Liver (tissue), 9 donors: ENCODE data around the gene KISS1. TPM values are rescaled to one million over a fixed set of nuclear protein-coding genes. Genes with fewer than 3 reads are reported as not detected.

ENCODE experiments used
- DNase-seq: peaks from one replicate; pipeline ENCODE4 v3.0.0-alpha.2; 2017; ENCODE audit warnings: low spot score
- H3K27ac ChIP-seq, 2 donors: one replicate each; pipeline ENCODE4 v1.7.0; 2013; ENCODE audit warnings: inconsistent platforms in 2 of 2, low read length in 2 of 2, control low read depth in 1 of 2, low read depth in 1 of 2, mild to moderate bottlenecking in 1 of 2
- H3K27me3 ChIP-seq, 4 donors: one replicate each; pipeline versions ENCODE4 v1.6.1 to v1.7.0; 2013; ENCODE audit warnings: low read length in 3 of 4, inconsistent platforms in 1 of 4, mild to moderate bottlenecking in 1 of 4, moderate library complexity in 1 of 4; ENCODE audit not compliant: control insufficient read depth in 4 of 4, insufficient read depth in 4 of 4
- H3K36me3 ChIP-seq, 4 donors: one replicate each; pipeline versions ENCODE4 v1.6.1 to v1.7.0; 2013; ENCODE audit warnings: low read length in 3 of 4, mild to moderate bottlenecking in 3 of 4, low read depth in 1 of 4, moderate library complexity in 1 of 4; ENCODE audit not compliant: control insufficient read depth in 4 of 4, insufficient read depth in 3 of 4
- H3K4me1 ChIP-seq, 4 donors: one replicate each; pipeline versions ENCODE4 v1.6.1 to v1.7.0; 2013; ENCODE audit warnings: low read length in 3 of 4, mild to moderate bottlenecking in 3 of 4, moderate library complexity in 1 of 4; ENCODE audit not compliant: control insufficient read depth in 4 of 4, insufficient read depth in 4 of 4
- H3K4me3 ChIP-seq, 3 donors: one replicate each; pipeline versions ENCODE4 v1.6.1 to v1.7.0; 2013; ENCODE audit warnings: low read length in 3 of 3, control low read depth in 1 of 3, low read depth in 1 of 3, mild to moderate bottlenecking in 1 of 3
- H3K9ac ChIP-seq, 2 donors: one replicate each; pipeline ENCODE4 v1.7.0; 2013; ENCODE audit warnings: low read length in 2 of 2, mild to moderate bottlenecking in 2 of 2, moderate library complexity in 2 of 2, control low read depth in 1 of 2, low read depth in 1 of 2
- H3K9me3 ChIP-seq, 4 donors: one replicate each; pipeline versions ENCODE4 v1.6.1 to v1.7.0; 2013; ENCODE audit warnings: low read length in 3 of 4; ENCODE audit not compliant: control insufficient read depth in 4 of 4
- FOXA1 ChIP-seq: IDR thresholded peaks from 2 replicates; pipeline ENCODE4 v1.6.1; 2016; ENCODE audit warnings: antibody characterized with exemption
- FOXA2 ChIP-seq: IDR thresholded peaks from 2 replicates; pipeline ENCODE4 v1.6.1; 2016; ENCODE audit warnings: antibody characterized with exemption
- HNF4A ChIP-seq, 2 donors: conservative IDR thresholded peaks; 2 replicates each; pipeline ENCODE4 v1.6.1; 2016; ENCODE audit warnings: antibody characterized with exemption in 2 of 2, mild to moderate bottlenecking in 2 of 2
- HNF4G ChIP-seq: IDR thresholded peaks from 2 replicates; pipeline ENCODE4 v1.6.1; 2016; ENCODE audit warnings: antibody characterized with exemption
- JUND ChIP-seq, 2 donors: IDR thresholded peaks; 2 replicates each; pipeline ENCODE4 v1.6.1; 2016; ENCODE audit warnings: antibody characterized with exemption in 2 of 2
- NR2F2 ChIP-seq: IDR thresholded peaks from 2 replicates; pipeline ENCODE4 v1.6.1; 2016; ENCODE audit warnings: antibody characterized with exemption
- SP1 ChIP-seq: IDR thresholded peaks from 2 replicates; pipeline ENCODE4 v1.6.1; 2018; ENCODE audit warnings: antibody characterized with exemption, mild to moderate bottlenecking
- TAF1 ChIP-seq: conservative IDR thresholded peaks from 2 replicates; pipeline ENCODE4 v1.6.1; 2016; ENCODE audit warnings: antibody characterized with exemption, mild to moderate bottlenecking
- YY1 ChIP-seq: IDR thresholded peaks from 2 replicates; pipeline ENCODE4 v1.6.1; 2016; ENCODE audit warnings: antibody characterized with exemption, mild to moderate bottlenecking
- WGBS: extraction: QIAGEN DNeasy Blood & Tissue Kit; methylation state at CpG from one replicate; pipeline ENCODE4 v1.1.7; 2013; 5-methylcytosine and 5-hydroxymethylcytosine counted together
- polyA plus RNA-seq, 2 donors: library from polyadenylated mRNA; stranded (reverse) in 1 of 2; unstranded in 1 of 2; fragments of 200-250 nt in 1 of 2; fragments of >200 nt in 1 of 2; fragmentation: Nextera tagmentation in 1 of 2; extraction: Ambion mirVana in 1 of 2; gene quantifications; one replicate each; pipeline versions ENCODE4 v1.2.1 to v1.2.3, GENCODE V29; 2013 to 2015
- total RNA-seq, 2 donors: library from RNA; depleted of rRNA; stranded (reverse); fragments of >200 nt; gene quantifications; one replicate each; pipeline ENCODE4 v1.2.3, GENCODE V29; 2014
- TF ChIP-seq, protein P1 (sequence below): fragments of 150-350 bp; IDR thresholded peaks from 2 replicates; pipeline ENCODE4 v1.5.1; 2017; ENCODE audit warnings: improper control_type of control experiment, low read depth, low read length; ENCODE audit not compliant: missing input control
- TF ChIP-seq, protein P2 (sequence below): IDR thresholded peaks from 2 replicates; pipeline ENCODE4 v1.6.1; 2016; ENCODE audit warnings: antibody characterized with exemption
- TF ChIP-seq, protein P3 (sequence below): IDR thresholded peaks from 2 replicates; pipeline ENCODE4 v1.6.1; 2016; ENCODE audit warnings: antibody characterized with exemption
- TF ChIP-seq, protein P4 (sequence below): IDR thresholded peaks from 2 replicates; pipeline ENCODE4 v1.6.1; 2016; ENCODE audit warnings: antibody characterized with exemption, mild to moderate bottlenecking
- donor health status: healthy.
- donor health status: healthy.
- donor health status: healthy.
- donor health status: healthy.
- donor health status: healthy.

KISS1 gene
- total and polyA plus RNA-seq, 4 donors = 0.50 to 1.4 TPM; not detected in 2

DNA sequence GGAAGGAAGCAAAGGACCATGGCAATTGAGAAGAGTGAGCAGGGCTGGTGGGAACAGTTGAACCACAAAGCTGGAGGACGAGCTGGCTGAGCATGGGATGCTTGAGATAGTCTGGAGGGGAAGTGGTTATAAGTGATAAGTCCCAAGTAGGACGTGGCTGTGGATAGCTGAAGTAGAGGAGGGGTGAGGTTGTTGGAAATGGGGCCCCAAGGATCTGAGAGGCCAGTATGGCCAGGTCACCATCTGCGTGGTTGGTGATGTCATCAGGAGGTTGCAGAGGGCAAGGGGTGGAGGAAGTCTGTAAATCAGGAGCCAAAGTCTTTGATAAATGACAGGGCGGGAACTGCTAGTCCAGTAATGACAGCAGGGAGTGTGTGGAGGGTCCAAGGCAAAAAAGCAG is 19.2 kb downstream of the KISS1 start (continued):
- TF ChIP-seq YY1 (no peak), HNF4G (no peak), TAF1 (no peak), FOXA1 (no peak), FOXA2 (no peak)
- TF ChIP-seq, protein P1, sequence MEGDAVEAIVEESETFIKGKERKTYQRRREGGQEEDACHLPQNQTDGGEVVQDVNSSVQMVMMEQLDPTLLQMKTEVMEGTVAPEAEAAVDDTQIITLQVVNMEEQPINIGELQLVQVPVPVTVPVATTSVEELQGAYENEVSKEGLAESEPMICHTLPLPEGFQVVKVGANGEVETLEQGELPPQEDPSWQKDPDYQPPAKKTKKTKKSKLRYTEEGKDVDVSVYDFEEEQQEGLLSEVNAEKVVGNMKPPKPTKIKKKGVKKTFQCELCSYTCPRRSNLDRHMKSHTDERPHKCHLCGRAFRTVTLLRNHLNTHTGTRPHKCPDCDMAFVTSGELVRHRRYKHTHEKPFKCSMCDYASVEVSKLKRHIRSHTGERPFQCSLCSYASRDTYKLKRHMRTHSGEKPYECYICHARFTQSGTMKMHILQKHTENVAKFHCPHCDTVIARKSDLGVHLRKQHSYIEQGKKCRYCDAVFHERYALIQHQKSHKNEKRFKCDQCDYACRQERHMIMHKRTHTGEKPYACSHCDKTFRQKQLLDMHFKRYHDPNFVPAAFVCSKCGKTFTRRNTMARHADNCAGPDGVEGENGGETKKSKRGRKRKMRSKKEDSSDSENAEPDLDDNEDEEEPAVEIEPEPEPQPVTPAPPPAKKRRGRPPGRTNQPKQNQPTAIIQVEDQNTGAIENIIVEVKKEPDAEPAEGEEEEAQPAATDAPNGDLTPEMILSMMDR = no peak

DNA sequence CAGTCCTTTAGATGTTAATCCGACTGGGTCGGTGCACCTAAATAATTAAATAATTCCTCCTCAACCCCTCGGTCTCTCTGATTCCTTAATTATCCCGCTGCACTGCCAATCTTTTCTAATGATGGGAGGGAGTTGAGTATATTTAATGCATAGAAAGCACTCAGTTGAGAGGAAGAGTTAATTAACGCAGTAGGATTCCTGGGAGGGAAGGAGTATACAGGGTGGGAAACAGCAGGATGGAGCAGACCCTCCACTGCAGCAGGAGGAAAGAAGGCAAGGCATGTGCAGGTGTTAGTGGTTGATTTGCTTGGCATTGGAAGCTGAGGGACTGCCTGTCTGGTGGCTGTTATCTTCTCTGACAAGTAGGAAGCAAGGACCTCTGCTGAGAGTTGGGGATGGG is 20.2 kb downstream of the KISS1 start:
- H3K4me1 ChIP-seq = no peaks in the 10 kb centered on the region
- H3K4me3 ChIP-seq = no peak overlapping the region
- H3K36me3 ChIP-seq = no peaks in the 10 kb centered on the region
- 94% methylated on average over 5 of the region's 5 CpGs for WGBS
- H3K9ac ChIP-seq = no peak overlapping the region
- no peaks in the 10 kb centered on the region for H3K27me3 ChIP-seq
- no peak overlapping the region for H3K27ac ChIP-seq
- no peaks in the 10 kb centered on the region for H3K9me3 ChIP-seq
- no peak for TF ChIP-seq HNF4A (conservative IDR thresholded peaks at IDR 0.05)
- TF ChIP-seq FOXA2 = no peak
- TF ChIP-seq, protein P1 = no peak
- TF ChIP-seq NR2F2 = no peak
- no peak for TF ChIP-seq SP1
- TF ChIP-seq, protein P2, sequence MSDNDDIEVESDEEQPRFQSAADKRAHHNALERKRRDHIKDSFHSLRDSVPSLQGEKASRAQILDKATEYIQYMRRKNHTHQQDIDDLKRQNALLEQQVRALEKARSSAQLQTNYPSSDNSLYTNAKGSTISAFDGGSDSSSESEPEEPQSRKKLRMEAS = no peak
- no peak for DNase-seq

DNA sequence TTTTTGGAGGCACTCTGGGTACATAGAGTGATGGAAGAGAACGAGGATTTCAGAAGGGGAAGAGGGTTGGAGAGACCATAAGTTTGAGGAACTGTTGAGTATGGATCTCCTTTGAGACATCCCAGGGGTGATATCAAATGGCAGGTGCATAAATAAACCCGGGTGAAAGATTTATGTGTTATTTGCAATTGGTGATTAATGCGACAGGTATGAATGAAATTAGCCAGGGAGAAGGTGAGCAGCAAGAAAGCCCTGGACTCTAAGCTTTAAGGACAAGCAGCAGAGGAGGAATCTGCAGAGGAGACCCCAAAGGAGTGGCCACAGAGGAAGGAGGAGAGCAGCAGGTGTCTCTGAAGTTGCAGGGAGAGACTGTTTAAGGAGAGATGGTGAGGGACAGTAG is 21.3 kb downstream of the KISS1 start:
- WGBS = 90% methylated on average over 3 of the region's 3 CpGs
- Histone ChIP-seq H3K9ac (no peak overlapping the region), H3K27ac (no peak overlapping the region), H3K4me3 (no peak overlapping the region), H3K4me1 (peaks cover 0 to 6% (median 2%) of the 10 kb centered on the region in 4 donors), H3K9me3 (no peaks in the 10 kb centered on the region), H3K36me3 (no peaks in the 10 kb centered on the region), H3K27me3 (no peaks in the 10 kb centered on the region)
- no peak for DNase-seq
- TF ChIP-seq, protein P2 = no peak
- TF ChIP-seq TAF1 (no peak), NR2F2 (no peak), FOXA1 (no peak), JUND (IDR thresholded peaks at IDR 0.05) (no peak), HNF4G (no peak), HNF4A (conservative IDR thresholded peaks at IDR 0.05) (no peak), YY1 (no peak)
- TF ChIP-seq, protein P1 = no peak
- TF ChIP-seq, protein P3, sequence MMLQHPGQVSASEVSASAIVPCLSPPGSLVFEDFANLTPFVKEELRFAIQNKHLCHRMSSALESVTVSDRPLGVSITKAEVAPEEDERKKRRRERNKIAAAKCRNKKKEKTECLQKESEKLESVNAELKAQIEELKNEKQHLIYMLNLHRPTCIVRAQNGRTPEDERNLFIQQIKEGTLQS = no peak
- TF ChIP-seq, protein P4, sequence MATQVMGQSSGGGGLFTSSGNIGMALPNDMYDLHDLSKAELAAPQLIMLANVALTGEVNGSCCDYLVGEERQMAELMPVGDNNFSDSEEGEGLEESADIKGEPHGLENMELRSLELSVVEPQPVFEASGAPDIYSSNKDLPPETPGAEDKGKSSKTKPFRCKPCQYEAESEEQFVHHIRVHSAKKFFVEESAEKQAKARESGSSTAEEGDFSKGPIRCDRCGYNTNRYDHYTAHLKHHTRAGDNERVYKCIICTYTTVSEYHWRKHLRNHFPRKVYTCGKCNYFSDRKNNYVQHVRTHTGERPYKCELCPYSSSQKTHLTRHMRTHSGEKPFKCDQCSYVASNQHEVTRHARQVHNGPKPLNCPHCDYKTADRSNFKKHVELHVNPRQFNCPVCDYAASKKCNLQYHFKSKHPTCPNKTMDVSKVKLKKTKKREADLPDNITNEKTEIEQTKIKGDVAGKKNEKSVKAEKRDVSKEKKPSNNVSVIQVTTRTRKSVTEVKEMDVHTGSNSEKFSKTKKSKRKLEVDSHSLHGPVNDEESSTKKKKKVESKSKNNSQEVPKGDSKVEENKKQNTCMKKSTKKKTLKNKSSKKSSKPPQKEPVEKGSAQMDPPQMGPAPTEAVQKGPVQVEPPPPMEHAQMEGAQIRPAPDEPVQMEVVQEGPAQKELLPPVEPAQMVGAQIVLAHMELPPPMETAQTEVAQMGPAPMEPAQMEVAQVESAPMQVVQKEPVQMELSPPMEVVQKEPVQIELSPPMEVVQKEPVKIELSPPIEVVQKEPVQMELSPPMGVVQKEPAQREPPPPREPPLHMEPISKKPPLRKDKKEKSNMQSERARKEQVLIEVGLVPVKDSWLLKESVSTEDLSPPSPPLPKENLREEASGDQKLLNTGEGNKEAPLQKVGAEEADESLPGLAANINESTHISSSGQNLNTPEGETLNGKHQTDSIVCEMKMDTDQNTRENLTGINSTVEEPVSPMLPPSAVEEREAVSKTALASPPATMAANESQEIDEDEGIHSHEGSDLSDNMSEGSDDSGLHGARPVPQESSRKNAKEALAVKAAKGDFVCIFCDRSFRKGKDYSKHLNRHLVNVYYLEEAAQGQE = no peak
